ENCODE results near the gene LILRA6.
"Not testable (repeated sequence)": the region's sequence is repeated elsewhere in the genome, so short reads cannot be mapped to it uniquely, and the experiment has no call there.

Gene LILRA6

GRCh38 chr19:54242646-54243045, at the start of gene LILRA6:
Gene LILRA6, minus strand, starts transcription at chr19:54242790.
- DNase-seq = not testable (repeated sequence)

- not testable (repeated sequence) for DNase-seq
Observed at GRCh38 chr19:54289160-54289559, 46.6 kb upstream of the LILRA6 start.

- DNase-seq = peak; percentile 29
Observed at GRCh38 chr19:54287456-54287855, 44.9 kb upstream of the LILRA6 start.

- not testable (repeated sequence) for DNase-seq
Observed at GRCh38 chr19:54286283-54286682, 43.7 kb upstream of the LILRA6 start.

- DNase-seq = not testable (repeated sequence)
Observed at GRCh38 chr19:54285427-54286056, 43.0 kb upstream of the LILRA6 start.

GRCh38 chr19:54282686-54283470, 40.3 kb upstream of the LILRA6 start:
- DNase-seq = no peak

GRCh38 chr19:54281729-54282075, 39.1 kb upstream of the LILRA6 start:
- not testable (repeated sequence) for DNase-seq

- no peak for DNase-seq
Observed at GRCh38 chr19:54281007-54281728, 38.6 kb upstream of the LILRA6 start, which contains the start of gene LILRB2. Gene LILRB2, minus strand, starts transcription at chr19:54281110. Its CDS starts 614 bp downstream, at chr19:54280496.

GRCh38 chr19:54280441-54280840, 37.9 kb upstream of the LILRA6 start:
- not testable (repeated sequence) for DNase-seq

GRCh38 chr19:54280025-54280424, 37.4 kb upstream of the LILRA6 start:
- DNase-seq = not testable (repeated sequence)

- no peak for DNase-seq
Observed at GRCh38 chr19:54279406-54279962, 36.9 kb upstream of the LILRA6 start.

GRCh38 chr19:54278571-54279195, 36.1 kb upstream of the LILRA6 start:
- not testable (repeated sequence) for DNase-seq

- DNase-seq = not testable (repeated sequence)
Observed at GRCh38 chr19:54278056-54278455, 35.5 kb upstream of the LILRA6 start.

GRCh38 chr19:54277111-54277615, 34.6 kb upstream of the LILRA6 start:
- not testable (repeated sequence) for DNase-seq

GRCh38 chr19:54275951-54276350, 33.4 kb upstream of the LILRA6 start:
- no peak for DNase-seq

GRCh38 chr19:54274516-54274915, 31.9 kb upstream of the LILRA6 start:
- DNase-seq = not testable (repeated sequence)

- DNase-seq = no peak
Observed at GRCh38 chr19:54273821-54274220, 31.2 kb upstream of the LILRA6 start.

- not testable (repeated sequence) for DNase-seq
Observed at GRCh38 chr19:54272181-54272580, 29.6 kb upstream of the LILRA6 start.

GRCh38 chr19:54271587-54271986, 29.0 kb upstream of the LILRA6 start:
- not testable (repeated sequence) for DNase-seq

GRCh38 chr19:54271106-54271505, 28.5 kb upstream of the LILRA6 start:
- no peak for DNase-seq

GRCh38 chr19:54268936-54269335, 26.3 kb upstream of the LILRA6 start:
- DNase-seq = no peak

GRCh38 chr19:54266133-54266532, 23.5 kb upstream of the LILRA6 start:
- peak; percentile 12 for DNase-seq

Measured in HCEC 1CT (cell line).